ENCODE data around the gene LMF1. TPM values are rescaled to one million over a fixed set of nuclear protein-coding genes. Genes with fewer than 3 reads are reported as not detected.

Gene LMF1
- total and polyA plus RNA-seq, 9 of the 15 experiments (the other 6 are each of a cell fraction or from before 2014, with no cell fraction given): 0.11 to 1.6 (median 0.55) TPM; not detected in 1

DNA sequence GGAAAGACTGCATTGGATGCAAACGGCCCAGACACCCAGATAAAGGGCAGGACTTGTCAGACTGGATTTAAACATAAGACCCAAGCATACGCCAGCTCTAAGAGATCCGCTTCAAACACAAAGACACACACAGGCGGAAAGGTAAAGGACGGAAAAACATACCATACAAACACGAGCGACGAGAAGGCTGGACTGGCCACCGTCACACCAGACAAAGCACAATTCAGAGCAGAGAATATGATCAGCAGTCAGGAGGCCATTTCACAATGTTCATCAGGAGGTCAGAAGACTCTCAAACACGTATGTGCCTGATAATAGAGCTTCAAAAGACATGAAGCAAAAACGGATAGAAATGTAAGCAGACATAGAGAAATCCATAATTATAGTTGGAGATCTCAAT, 85.4 kb downstream of the LMF1 start (continued):
- TF ChIP-seq CREB1 (IDR thresholded peaks at IDR 0.05) (no peak), CREB1 (CRISPR knock-in tag; IDR thresholded peaks at IDR 0.05) (no peak), NCOR1 (IDR thresholded peaks at IDR 0.05) (no peak), ZNF780A (CRISPR knock-in tag; IDR thresholded peaks at IDR 0.05) (no peak), U2AF1 (optimal IDR thresholded peaks at IDR 0.05; ENCODE audit: low read depth, low read length) (no peak)
- TF ChIP-seq, protein P1, sequence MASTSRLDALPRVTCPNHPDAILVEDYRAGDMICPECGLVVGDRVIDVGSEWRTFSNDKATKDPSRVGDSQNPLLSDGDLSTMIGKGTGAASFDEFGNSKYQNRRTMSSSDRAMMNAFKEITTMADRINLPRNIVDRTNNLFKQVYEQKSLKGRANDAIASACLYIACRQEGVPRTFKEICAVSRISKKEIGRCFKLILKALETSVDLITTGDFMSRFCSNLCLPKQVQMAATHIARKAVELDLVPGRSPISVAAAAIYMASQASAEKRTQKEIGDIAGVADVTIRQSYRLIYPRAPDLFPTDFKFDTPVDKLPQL (IDR thresholded peaks at IDR 0.05; ENCODE audit: extremely low read depth, insufficient read length): no peak

GRCh38 chr16:884232-884631, 86.6 kb downstream of the LMF1 start:
- FAIRE-seq: no peak

More at GRCh38 chr16:884232-884631, 86.6 kb downstream of the LMF1 start:
- H2AFZ ChIP-seq (ENCODE audit: low read depth, low read length): no peak overlapping the region
- H3K9me3 ChIP-seq (replicated peaks; ENCODE audit: control insufficient read depth, insufficient read depth, low read depth, low read length): no peaks in the 10 kb centered on the region
- H4K20me1 ChIP-seq (replicated peaks; ENCODE audit: control insufficient read depth, insufficient read depth, low read length): peaks cover 19% of the 10 kb centered on the region
- peaks cover 38 to 72% of the 10 kb centered on the region in 2 experiments for H3K27me3 ChIP-seq (ENCODE audit: control insufficient read depth in 2 of 2, insufficient read depth in 2 of 2, low read length in 2 of 2)
- no peak for ATAC-seq
- TF ChIP-seq ZNF764 (CRISPR knock-in tag; IDR thresholded peaks at IDR 0.05; ENCODE audit: low read depth): no peak
- no peak for TF ChIP-seq E2F1 (CRISPR knock-in tag; IDR thresholded peaks at IDR 0.05)
- no peak for TF ChIP-seq CSDE1 (IDR thresholded peaks at IDR 0.05)
- TF ChIP-seq POLR2G (IDR thresholded peaks at IDR 0.05; ENCODE audit: low read depth, low read length): no peak
- TF ChIP-seq RBM22 (IDR thresholded peaks at IDR 0.05; ENCODE audit: low read depth, low read length, poor library complexity, severe bottlenecking): no peak
- no peak for TF ChIP-seq NR2C2 (CRISPR knock-in tag; IDR thresholded peaks at IDR 0.05)
- TF ChIP-seq NR2C2 (tag; IDR thresholded peaks at IDR 0.05): no peak
- TF ChIP-seq, protein P2, sequence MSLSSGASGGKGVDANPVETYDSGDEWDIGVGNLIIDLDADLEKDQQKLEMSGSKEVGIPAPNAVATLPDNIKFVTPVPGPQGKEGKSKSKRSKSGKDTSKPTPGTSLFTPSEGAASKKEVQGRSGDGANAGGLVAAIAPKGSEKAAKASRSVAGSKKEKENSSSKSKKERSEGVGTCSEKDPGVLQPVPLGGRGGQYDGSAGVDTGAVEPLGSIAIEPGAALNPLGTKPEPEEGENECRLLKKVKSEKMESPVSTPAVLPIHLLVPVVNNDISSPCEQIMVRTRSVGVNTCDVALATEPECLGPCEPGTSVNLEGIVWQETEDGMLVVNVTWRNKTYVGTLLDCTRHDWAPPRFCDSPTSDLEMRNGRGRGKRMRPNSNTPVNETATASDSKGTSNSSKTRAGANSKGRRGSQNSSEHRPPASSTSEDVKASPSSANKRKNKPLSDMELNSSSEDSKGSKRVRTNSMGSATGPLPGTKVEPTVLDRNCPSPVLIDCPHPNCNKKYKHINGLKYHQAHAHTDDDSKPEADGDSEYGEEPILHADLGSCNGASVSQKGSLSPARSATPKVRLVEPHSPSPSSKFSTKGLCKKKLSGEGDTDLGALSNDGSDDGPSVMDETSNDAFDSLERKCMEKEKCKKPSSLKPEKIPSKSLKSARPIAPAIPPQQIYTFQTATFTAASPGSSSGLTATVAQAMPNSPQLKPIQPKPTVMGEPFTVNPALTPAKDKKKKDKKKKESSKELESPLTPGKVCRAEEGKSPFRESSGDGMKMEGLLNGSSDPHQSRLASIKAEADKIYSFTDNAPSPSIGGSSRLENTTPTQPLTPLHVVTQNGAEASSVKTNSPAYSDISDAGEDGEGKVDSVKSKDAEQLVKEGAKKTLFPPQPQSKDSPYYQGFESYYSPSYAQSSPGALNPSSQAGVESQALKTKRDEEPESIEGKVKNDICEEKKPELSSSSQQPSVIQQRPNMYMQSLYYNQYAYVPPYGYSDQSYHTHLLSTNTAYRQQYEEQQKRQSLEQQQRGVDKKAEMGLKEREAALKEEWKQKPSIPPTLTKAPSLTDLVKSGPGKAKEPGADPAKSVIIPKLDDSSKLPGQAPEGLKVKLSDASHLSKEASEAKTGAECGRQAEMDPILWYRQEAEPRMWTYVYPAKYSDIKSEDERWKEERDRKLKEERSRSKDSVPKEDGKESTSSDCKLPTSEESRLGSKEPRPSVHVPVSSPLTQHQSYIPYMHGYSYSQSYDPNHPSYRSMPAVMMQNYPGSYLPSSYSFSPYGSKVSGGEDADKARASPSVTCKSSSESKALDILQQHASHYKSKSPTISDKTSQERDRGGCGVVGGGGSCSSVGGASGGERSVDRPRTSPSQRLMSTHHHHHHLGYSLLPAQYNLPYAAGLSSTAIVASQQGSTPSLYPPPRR (CRISPR knock-in tag; IDR thresholded peaks at IDR 0.05; ENCODE audit: borderline replicate concordance): no peak
- no peak for TF ChIP-seq GTF2E2 (tag; IDR thresholded peaks at IDR 0.05)
- WGBS (ENCODE audit: insufficient coverage, low coverage, missing lambda C conversion rate): 6% methylated on average over 5 of the region's 5 CpGs
- intact Hi-C loops (cut with micrococcal nuclease): no loop called here
- H3K4me1 ChIP-seq (replicated peaks in 1 of 2; ENCODE audit: control insufficient read depth in 2 of 2, insufficient read depth in 2 of 2, low read length in 2 of 2): peaks cover 0 to 35% of the 10 kb centered on the region in 2 experiments; a peak in 2 of 5 replicates
- H3K4me3 ChIP-seq: no peak overlapping the region
- DNase-seq (ENCODE audit: extremely low read depth in 1 of 4, low spot score in 3 of 4): no peak
- H3K79me2 ChIP-seq (ENCODE audit: control insufficient read depth, insufficient read depth, low read length): no peaks in the 10 kb centered on the region
- no peak overlapping the region for H3K4me2 ChIP-seq (ENCODE audit: insufficient read depth, low read length)
- CTCF ChIA-PET (ENCODE audit: low intra/inter-chr PET ratio): no interaction called here
- in situ Hi-C loops (cut with MboI): no loop called here
- H3K27ac ChIP-seq (ENCODE audit: extremely low read depth, low read depth, low read length): no peak overlapping the region
- H3K36me3 ChIP-seq (ENCODE audit: control insufficient read depth, insufficient read depth, low read length): no peaks in the 10 kb centered on the region
- POLR2A ChIA-PET: interaction anchor here (1.0 kb wide), 1 partner anchor 14 kb away, joined by 4 read pairs; no protein-coding TSS in a partner anchor
- no TSS peak for BruUV-seq (replicated peaks)
- no peaks in the 10 kb centered on the region for H3K9me1 ChIP-seq (ENCODE audit: control insufficient read depth, insufficient read depth, low read length)
- no peak overlapping the region for H3K9ac ChIP-seq (ENCODE audit: insufficient read depth in 1 of 2, low read depth in 2 of 2, low read length in 2 of 2)

Data from K562 (cell line).